ENCODE results near the gene ALPI. TPM values are rescaled to one million over a fixed set of nuclear protein-coding genes. Genes with fewer than 3 reads are reported as not detected.

The ALPI gene
- total and polyA plus RNA-seq, 9 of the 15 experiments (the other 6 are each of a cell fraction or from before 2014, with no cell fraction given), result not detected

DNA sequence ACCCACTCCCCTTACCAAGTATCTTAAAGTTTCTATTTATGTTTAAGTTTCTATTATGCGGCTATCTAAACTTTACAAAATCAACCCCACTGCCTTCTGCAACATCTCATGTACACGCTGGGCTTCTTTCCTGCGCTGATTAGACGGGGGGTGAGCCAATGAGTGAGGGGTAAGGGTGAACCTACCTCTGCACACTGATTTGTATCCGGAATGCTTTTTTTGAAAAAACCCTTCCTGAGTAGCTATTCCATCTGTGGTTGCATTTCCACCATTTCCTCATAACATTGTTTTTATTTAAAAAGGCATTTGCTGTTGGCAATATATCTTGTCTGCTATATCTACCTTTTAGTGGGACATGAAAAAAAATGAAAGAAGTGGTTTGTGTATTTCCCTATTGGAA lies 43.0 kb upstream of the ALPI start:
- Histone ChIP-seq H3K27me3 (ENCODE audit: control insufficient read depth in 2 of 2, insufficient read depth in 2 of 2, low read length in 2 of 2) (peaks cover 0 to 23% of the 10 kb centered on the region in 2 experiments; a peak in 2 of 5 replicates), H3K9ac (ENCODE audit: insufficient read depth in 1 of 2, low read depth in 2 of 2, low read length in 2 of 2) (no peak overlapping the region), H3K36me3 (ENCODE audit: control insufficient read depth, insufficient read depth, low read length) (no peaks in the 10 kb centered on the region), H3K9me3 (replicated peaks; ENCODE audit: control insufficient read depth, insufficient read depth, low read depth, low read length) (no peaks in the 10 kb centered on the region), H3K4me3 (no peak overlapping the region), H3K4me1 (replicated peaks in 1 of 2; ENCODE audit: control insufficient read depth in 2 of 2, insufficient read depth in 2 of 2, low read length in 2 of 2) (no peaks in the 10 kb centered on the region), H2AFZ (ENCODE audit: low read depth, low read length) (no peak overlapping the region), H3K27ac (ENCODE audit: extremely low read depth, low read depth, low read length) (no peak overlapping the region), H3K9me1 (ENCODE audit: control insufficient read depth, insufficient read depth, low read length) (no peaks in the 10 kb centered on the region), H3K79me2 (ENCODE audit: control insufficient read depth, insufficient read depth, low read length) (no peaks in the 10 kb centered on the region), H3K4me2 (ENCODE audit: insufficient read depth, low read length) (no peak overlapping the region), H4K20me1 (replicated peaks; ENCODE audit: control insufficient read depth, insufficient read depth, low read length) (no peaks in the 10 kb centered on the region)
- 0% methylated on average over 5 of the region's 5 CpGs for WGBS (ENCODE audit: insufficient coverage, low coverage, missing lambda C conversion rate)
- ChIA-PET CTCF (ENCODE audit: low intra/inter-chr PET ratio) (no interaction called here), POLR2A (interaction anchor here (1.2 kb wide), 1 partner anchor 26 kb away, joined by 3 read pairs; no protein-coding TSS in a partner anchor)
- intact Hi-C loops (cut with micrococcal nuclease), result no loop called here
- in situ Hi-C loops (cut with MboI), result no loop called here
- ATAC-seq (no peak), DNase-seq (ENCODE audit: extremely low read depth in 1 of 4, low spot score in 3 of 4) (no peak), FAIRE-seq (no peak)
- no peak for TF ChIP-seq TAF15 (IDR thresholded peaks at IDR 0.05; ENCODE audit: low read depth, low read length)
- TF ChIP-seq ZFP1 (CRISPR knock-in tag; IDR thresholded peaks at IDR 0.05), result no peak
- TF ChIP-seq ZNF175 (CRISPR knock-in tag; IDR thresholded peaks at IDR 0.05; ENCODE audit: low read depth), result no peak
- no peak for TF ChIP-seq KDM5B (IDR thresholded peaks at IDR 0.05; ENCODE audit: insufficient replicate concordance, low read depth, low read length)
- TF ChIP-seq NR4A1 (CRISPR knock-in tag; IDR thresholded peaks at IDR 0.05), result no peak
- TF ChIP-seq NR4A1 (tag; IDR thresholded peaks at IDR 0.05), result no peak
- TF ChIP-seq ZNF174 (CRISPR knock-in tag; IDR thresholded peaks at IDR 0.05), result no peak
- no peak for TF ChIP-seq ZBED1 (IDR thresholded peaks at IDR 0.05)
- TF ChIP-seq FOXK1 (CRISPR knock-in tag; IDR thresholded peaks at IDR 0.05; ENCODE audit: borderline replicate concordance), result no peak
- no peak for TF ChIP-seq NR2F6 (CRISPR knock-in tag; IDR thresholded peaks at IDR 0.05)
- TF ChIP-seq JUN (IDR thresholded peaks at IDR 0.05; ENCODE audit: borderline replicate concordance, low read depth, low read length), result no peak
- no peak for TF ChIP-seq JUN (CRISPR knock-in tag; IDR thresholded peaks at IDR 0.05; ENCODE audit: borderline replicate concordance)
- no peak for TF ChIP-seq RCOR1 (IDR thresholded peaks at IDR 0.05; ENCODE audit: borderline replicate concordance in 1 of 2, low read depth in 2 of 2, low read length in 2 of 2)
- no TSS peak for BruUV-seq (replicated peaks)

Measured in K562 (cell line).